ENCODE results near the gene TMEM179. TPM values are rescaled to one million over a fixed set of nuclear protein-coding genes. Genes with fewer than 3 reads are reported as not detected.

TMEM179 gene
- total and polyA plus RNA-seq, 10 of the 15 experiments (the other 5 are each of a cell fraction or from before 2014, with no cell fraction given), result not detected

GRCh38 chr14:104596451-104596918 is 8.1 kb downstream of the TMEM179 start:
- 13% methylated on average over 9 of the region's 11 CpGs for WGBS (ENCODE audit: insufficient coverage, insufficient replicate concordance, low lambda C conversion rate, missing lambda C conversion rate)
- CTCF ChIA-PET, result no interaction called here
- H3K4me3 ChIP-seq, result no peak overlapping the region
- H3K27ac ChIP-seq (ENCODE audit: control insufficient read depth, insufficient read depth), result no peak overlapping the region
- no peak overlapping the region for H3K4me2 ChIP-seq (ENCODE audit: control insufficient read depth, insufficient read depth)
- no peaks in the 10 kb centered on the region for H3K4me1 ChIP-seq (ENCODE audit: control insufficient read depth, insufficient read depth, low read length)
- DNase-seq (ENCODE audit: low read depth, low spot score) (no peak), FAIRE-seq (no peak), ATAC-seq (no peak)
- H3K9me3 ChIP-seq (replicated peaks; ENCODE audit: control insufficient read depth, insufficient read depth, low read length), result no peaks in the 10 kb centered on the region
- TF ChIP-seq E4F1 (IDR thresholded peaks at IDR 0.05; ENCODE audit: borderline replicate concordance, partially characterized antibody) (no peak), PAX8 (IDR thresholded peaks at IDR 0.05) (no peak), IRF3 (IDR thresholded peaks at IDR 0.05) (no peak), ZNF274 (IDR thresholded peaks at IDR 0.05; ENCODE audit: insufficient read depth, insufficient read length) (no peak), IRF5 (IDR thresholded peaks at IDR 0.05; ENCODE audit: borderline replicate concordance) (no peak), STAT3 (IDR thresholded peaks at IDR 0.05; ENCODE audit: low read depth, low read length) (no peak), SMARCA5 (IDR thresholded peaks at IDR 0.05) (no peak), FOS (IDR thresholded peaks at IDR 0.05; ENCODE audit: borderline replicate concordance, extremely low read depth, insufficient read length) (no peak), SMAD1 (IDR thresholded peaks at IDR 0.05; ENCODE audit: low read depth, partially characterized antibody) (no peak), KLF5 (IDR thresholded peaks at IDR 0.05; ENCODE audit: partially characterized antibody) (no peak), RBBP5 (conservative IDR thresholded peaks at IDR 0.05) (no peak), ZNF24 (IDR thresholded peaks at IDR 0.05) (no peak), MTA2 (IDR thresholded peaks at IDR 0.05; ENCODE audit: low read depth) (no peak)
- TF ChIP-seq, protein P1, sequence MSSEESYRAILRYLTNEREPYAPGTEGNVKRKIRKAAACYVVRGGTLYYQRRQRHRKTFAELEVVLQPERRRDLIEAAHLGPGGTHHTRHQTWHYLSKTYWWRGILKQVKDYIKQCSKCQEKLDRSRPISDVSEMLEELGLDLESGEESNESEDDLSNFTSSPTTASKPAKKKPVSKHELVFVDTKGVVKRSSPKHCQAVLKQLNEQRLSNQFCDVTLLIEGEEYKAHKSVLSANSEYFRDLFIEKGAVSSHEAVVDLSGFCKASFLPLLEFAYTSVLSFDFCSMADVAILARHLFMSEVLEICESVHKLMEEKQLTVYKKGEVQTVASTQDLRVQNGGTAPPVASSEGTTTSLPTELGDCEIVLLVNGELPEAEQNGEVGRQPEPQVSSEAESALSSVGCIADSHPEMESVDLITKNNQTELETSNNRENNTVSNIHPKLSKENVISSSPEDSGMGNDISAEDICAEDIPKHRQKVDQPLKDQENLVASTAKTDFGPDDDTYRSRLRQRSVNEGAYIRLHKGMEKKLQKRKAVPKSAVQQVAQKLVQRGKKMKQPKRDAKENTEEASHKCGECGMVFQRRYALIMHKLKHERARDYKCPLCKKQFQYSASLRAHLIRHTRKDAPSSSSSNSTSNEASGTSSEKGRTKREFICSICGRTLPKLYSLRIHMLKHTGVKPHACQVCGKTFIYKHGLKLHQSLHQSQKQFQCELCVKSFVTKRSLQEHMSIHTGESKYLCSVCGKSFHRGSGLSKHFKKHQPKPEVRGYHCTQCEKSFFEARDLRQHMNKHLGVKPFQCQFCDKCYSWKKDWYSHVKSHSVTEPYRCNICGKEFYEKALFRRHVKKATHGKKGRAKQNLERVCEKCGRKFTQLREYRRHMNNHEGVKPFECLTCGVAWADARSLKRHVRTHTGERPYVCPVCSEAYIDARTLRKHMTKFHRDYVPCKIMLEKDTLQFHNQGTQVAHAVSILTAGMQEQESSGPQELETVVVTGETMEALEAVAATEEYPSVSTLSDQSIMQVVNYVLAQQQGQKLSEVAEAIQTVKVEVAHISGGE (CRISPR knock-in tag; IDR thresholded peaks at IDR 0.05), result no peak
- H3K9ac ChIP-seq (ENCODE audit: control insufficient read depth, insufficient read depth, low read length), result no peak overlapping the region
- intact Hi-C loops (cut with micrococcal nuclease; ENCODE audit: unreplicated experiment), result no loop called here
- BruUV-seq (replicated peaks), result no TSS peak
- in situ Hi-C loops (cut with MboI), result no loop called here
- no peaks in the 10 kb centered on the region for H3K79me2 ChIP-seq (ENCODE audit: control insufficient read depth, insufficient read depth, low read length)
- H4K20me1 ChIP-seq (ENCODE audit: control insufficient read depth, insufficient read depth), result no peaks in the 10 kb centered on the region
- no peak overlapping the region for H2AFZ ChIP-seq (ENCODE audit: control insufficient read depth, low read depth, low read length)
- no peaks in the 10 kb centered on the region for H3K36me3 ChIP-seq (ENCODE audit: control insufficient read depth in 2 of 2, insufficient read depth in 2 of 2, low read length in 1 of 2)
- POLR2A ChIA-PET, result no interaction called here
- RAD21 ChIA-PET (ENCODE audit: unreplicated experiment), result no interaction called here
- H3K27me3 ChIP-seq (replicated peaks in 1 of 2; ENCODE audit: control insufficient read depth in 2 of 2, insufficient read depth in 2 of 2, low read length in 1 of 2), result no peaks in the 10 kb centered on the region; a peak in 1 of 4 replicates
- SMC1A ChIA-PET (ENCODE audit: uncharacterized antibody, unreplicated experiment), result no interaction called here
